ENCODE measurements around the gene FAT1.

- TF ChIP-seq CTCF (conservative IDR thresholded peaks at IDR 0.05; ENCODE audit: low read length) (no peak), EZH2phosphoT487 (IDR thresholded peaks at IDR 0.05; ENCODE audit: borderline replicate concordance, low read depth, low read length) (no peak)
Measured at GRCh38 chr4:186725469-186726425, 2.1 kb upstream of the FAT1 start.

Data from OCI-LY7 (cell line).